AG04450 (cell line): ENCODE data around the gene FAT4. TPM values are rescaled to one million over a fixed set of nuclear protein-coding genes. Genes with fewer than 3 reads are reported as not detected.

Experiments used
- CTCF ChIA-PET: fragments of 300-600, 350-600 bp; formaldehyde crosslinking; extraction: SDS; loops from one replicate; lab custom pipeline; 2022; ENCODE audit warnings: antibody characterized with exemption, inconsistent platforms; lab: Charles Lee
- POLR2A ChIA-PET: fragments of 350-600 bp; formaldehyde crosslinking; extraction: SDS; loops from one replicate; lab custom pipeline; 2021; ENCODE audit warnings: antibody characterized with exemption, inconsistent platforms; lab: Yijun Ruan, JAX
- DNase-seq: peaks from one replicate; pipeline ENCODE4 v3.0.0-alpha.2; 2011; ENCODE audit warnings: low read depth, low spot score
- H3K27ac ChIP-seq: one replicate; pipeline ENCODE4 v1.5.1; 2012; ENCODE audit warnings: low read depth, low read length, control low read depth
- H3K27me3 ChIP-seq: one replicate; pipeline ENCODE4 v1.6.0; 2012; ENCODE audit warnings: low read length; ENCODE audit not compliant: control insufficient read depth, insufficient read depth
- H3K4me3 ChIP-seq: 2 replicates; pipeline ENCODE4 v1.5.1; 2011; ENCODE audit warnings: mild to moderate bottlenecking, low read depth, low read length, control low read depth
- H3K9me3 ChIP-seq: 2 replicates; pipeline ENCODE4 v1.5.1; 2012; ENCODE audit warnings: low read length; ENCODE audit not compliant: control insufficient read depth, insufficient read depth
- polyA plus RNA-seq: library from polyadenylated mRNA; depleted of rRNA; stranded (reverse); fragments of >200 nt; gene quantifications from 2 replicates; pipeline ENCODE4 v1.2.3, GENCODE V29; 2011
- TF ChIP-seq, protein P1 (sequence below): IDR thresholded peaks from 2 replicates; pipeline ENCODE4 v1.5.1; 2011; ENCODE audit warnings: low read depth, low read length, control low read depth, inconsistent platforms

The FAT4 gene
- polyA plus RNA-seq, 1 experiment = 18.0 TPM

DNA sequence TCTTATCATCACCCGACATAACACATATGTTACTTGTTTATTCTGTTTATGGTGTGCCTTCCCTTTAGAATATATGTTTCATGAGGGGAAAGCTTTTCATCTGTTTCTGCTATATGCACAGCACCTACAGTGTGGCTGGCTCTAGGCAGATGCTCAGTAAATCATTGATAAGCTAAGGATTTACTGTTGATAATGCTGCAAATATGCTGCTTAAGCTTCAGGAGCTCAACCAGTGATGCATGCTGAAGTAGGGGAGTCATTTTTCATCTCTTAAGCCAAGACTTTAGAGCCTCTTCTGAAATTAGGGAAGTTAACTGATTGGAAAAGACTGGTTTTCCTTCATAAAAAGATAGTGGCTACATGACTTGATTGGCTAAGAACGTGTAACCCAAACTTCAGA lies 16.4 kb downstream of the FAT4 start:
- POLR2A ChIA-PET = no interaction called here

DNA sequence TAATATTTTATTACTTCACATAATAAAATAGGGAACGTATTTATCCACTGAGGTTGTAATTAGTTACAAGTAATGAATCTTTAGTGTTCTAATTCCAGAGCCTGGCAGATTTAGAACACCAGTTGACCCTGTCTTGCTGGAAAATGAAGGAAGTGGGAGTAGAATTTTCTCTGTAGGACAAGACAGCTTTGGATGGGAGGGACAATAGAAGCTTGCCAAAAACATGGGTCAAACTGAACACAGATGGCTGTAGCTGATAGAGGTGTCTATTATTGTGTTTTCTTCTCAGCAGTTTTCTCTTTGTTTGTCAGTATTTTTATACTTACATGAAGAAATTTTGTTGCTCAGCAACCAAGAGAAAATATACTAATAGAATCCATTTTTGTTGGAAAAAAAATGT lies 20.2 kb downstream of the FAT4 start:
- Histone ChIP-seq H3K27ac (no peak overlapping the region), H3K4me3 (no peak overlapping the region), H3K27me3 (no peaks in the 10 kb centered on the region), H3K9me3 (no peaks in the 10 kb centered on the region)
- DNase-seq = no peak
- ChIA-PET CTCF (interaction anchor here (1.3 kb wide), 1 partner anchor 16 kb away, joined by 3 read pairs; no protein-coding TSS in a partner anchor), POLR2A (no interaction called here)
- TF ChIP-seq, protein P1, sequence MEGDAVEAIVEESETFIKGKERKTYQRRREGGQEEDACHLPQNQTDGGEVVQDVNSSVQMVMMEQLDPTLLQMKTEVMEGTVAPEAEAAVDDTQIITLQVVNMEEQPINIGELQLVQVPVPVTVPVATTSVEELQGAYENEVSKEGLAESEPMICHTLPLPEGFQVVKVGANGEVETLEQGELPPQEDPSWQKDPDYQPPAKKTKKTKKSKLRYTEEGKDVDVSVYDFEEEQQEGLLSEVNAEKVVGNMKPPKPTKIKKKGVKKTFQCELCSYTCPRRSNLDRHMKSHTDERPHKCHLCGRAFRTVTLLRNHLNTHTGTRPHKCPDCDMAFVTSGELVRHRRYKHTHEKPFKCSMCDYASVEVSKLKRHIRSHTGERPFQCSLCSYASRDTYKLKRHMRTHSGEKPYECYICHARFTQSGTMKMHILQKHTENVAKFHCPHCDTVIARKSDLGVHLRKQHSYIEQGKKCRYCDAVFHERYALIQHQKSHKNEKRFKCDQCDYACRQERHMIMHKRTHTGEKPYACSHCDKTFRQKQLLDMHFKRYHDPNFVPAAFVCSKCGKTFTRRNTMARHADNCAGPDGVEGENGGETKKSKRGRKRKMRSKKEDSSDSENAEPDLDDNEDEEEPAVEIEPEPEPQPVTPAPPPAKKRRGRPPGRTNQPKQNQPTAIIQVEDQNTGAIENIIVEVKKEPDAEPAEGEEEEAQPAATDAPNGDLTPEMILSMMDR = no peak

More for the DNA sequence above, 16.4 kb downstream of the FAT4 start:
- CTCF ChIA-PET = interaction anchor here (1.1 to 1.2 kb wide), 2 partner anchors 12 to 17 kb away, joined by 3 read pairs; no protein-coding TSS in a partner anchor
- TF ChIP-seq, protein P1 = no peak
- Histone ChIP-seq H3K9me3 (no peaks in the 10 kb centered on the region), H3K27me3 (no peaks in the 10 kb centered on the region), H3K4me3 (no peak overlapping the region), H3K27ac (no peak overlapping the region)
- no peak for DNase-seq

GRCh38 chr4:125338814-125339213 lies 24.1 kb downstream of the FAT4 start:
- no peaks in the 10 kb centered on the region for H3K9me3 ChIP-seq
- DNase-seq = no peak
- H3K27ac ChIP-seq = no peak overlapping the region
- POLR2A ChIA-PET = no interaction called here
- H3K27me3 ChIP-seq = no peaks in the 10 kb centered on the region
- H3K4me3 ChIP-seq = no peak overlapping the region
- TF ChIP-seq, protein P1 = no peak
- CTCF ChIA-PET = no interaction called here

GRCh38 chr4:125344198-125344597 lies 29.4 kb downstream of the FAT4 start:
- no peak overlapping the region for H3K27ac ChIP-seq
- TF ChIP-seq, protein P1 = no peak
- no peak overlapping the region for H3K4me3 ChIP-seq
- ChIA-PET CTCF (no interaction called here), POLR2A (no interaction called here)
- no peaks in the 10 kb centered on the region for H3K27me3 ChIP-seq
- H3K9me3 ChIP-seq = no peaks in the 10 kb centered on the region
- no peak for DNase-seq

GRCh38 chr4:125346616-125347015 lies 31.9 kb downstream of the FAT4 start:
- POLR2A ChIA-PET = no interaction called here
- DNase-seq = no peak
- Histone ChIP-seq H3K4me3 (no peak overlapping the region), H3K27me3 (no peaks in the 10 kb centered on the region), H3K27ac (no peak overlapping the region), H3K9me3 (no peaks in the 10 kb centered on the region)
- TF ChIP-seq, protein P1 = no peak
- CTCF ChIA-PET = interaction anchor here (1.0 kb wide), 1 partner anchor 33 kb away, joined by 3 read pairs; no protein-coding TSS in a partner anchor
